GM10266 (cell line): ENCODE measurements around the gene ENKUR.
"Not testable (repeated sequence)": the region's sequence is repeated elsewhere in the genome, so short reads cannot be mapped to it uniquely, and the experiment has no call there.

Experiments
- DNase-seq: peaks from one replicate; pipeline ENCODE4 v3.0.0; 2012; ENCODE audit errors: extremely low spot score
- CTCF ChIP-seq: IDR thresholded peaks from 2 replicates; pipeline ENCODE4 v1.5.1; 2012; ENCODE audit warnings: mild to moderate bottlenecking, low read depth; ENCODE audit not compliant: control insufficient read depth, insufficient read depth; ENCODE audit errors: missing control alignments

Gene ENKUR

DNA sequence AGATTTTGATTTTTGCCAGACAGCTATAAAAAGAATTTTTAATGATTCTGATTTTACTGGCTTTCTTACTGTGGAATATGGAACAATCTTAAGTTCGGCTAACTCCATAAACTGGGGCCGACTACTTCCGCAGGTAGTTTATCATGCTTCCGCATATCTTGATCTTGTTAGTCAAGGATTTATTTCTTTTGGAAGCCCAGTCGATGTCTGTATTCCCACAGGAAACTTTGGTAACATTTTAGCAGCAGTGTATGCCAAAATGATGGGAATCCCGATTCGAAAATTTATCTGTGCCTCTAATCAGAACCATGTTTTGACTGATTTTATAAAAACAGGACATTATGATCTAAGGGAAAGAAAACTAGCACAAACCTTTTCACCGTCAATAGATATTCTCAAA lies 8.6 kb upstream of the ENKUR start:
- TF ChIP-seq CTCF: no peak

DNA sequence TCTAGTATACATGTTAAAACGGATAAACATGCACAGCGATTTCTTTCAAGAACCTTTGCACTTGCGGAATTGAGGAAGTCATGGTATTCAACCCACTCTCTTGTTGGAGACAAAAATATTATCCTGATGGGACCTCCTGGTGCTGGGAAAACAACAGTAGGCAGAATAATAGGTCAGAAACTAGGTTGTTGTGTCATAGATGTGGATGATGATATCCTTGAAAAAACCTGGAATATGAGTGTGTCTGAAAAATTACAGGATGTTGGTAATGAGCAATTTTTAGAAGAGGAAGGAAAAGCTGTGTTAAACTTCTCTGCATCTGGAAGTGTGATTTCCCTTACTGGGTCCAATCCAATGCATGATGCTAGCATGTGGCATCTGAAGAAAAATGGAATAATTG lies 7.3 kb upstream of the ENKUR start:
- no peak for DNase-seq
- no peak for TF ChIP-seq CTCF

More for the DNA sequence above, 8.6 kb upstream of the ENKUR start:
- no peak for DNase-seq

DNA sequence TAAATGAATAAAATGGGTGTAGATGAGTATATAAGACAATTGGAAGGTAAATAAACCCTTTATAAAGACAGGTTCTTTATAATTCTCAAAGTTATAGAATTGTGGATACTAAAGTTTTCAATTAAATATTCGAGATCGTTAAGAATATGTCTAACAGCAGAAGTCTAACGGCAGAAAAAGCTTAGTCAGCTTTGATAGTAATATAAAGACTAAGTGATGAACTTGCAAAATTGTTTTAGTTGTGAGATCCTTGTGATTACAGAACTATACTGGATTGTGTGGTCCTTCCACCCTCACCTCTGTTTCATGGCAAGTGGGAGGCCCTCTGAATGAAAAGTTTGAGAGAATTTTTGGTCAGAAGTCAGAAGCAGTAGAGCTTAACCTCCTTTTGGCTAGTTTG lies 2.7 kb upstream of the ENKUR start:
- TF ChIP-seq CTCF: no peak
- DNase-seq: no peak

DNA sequence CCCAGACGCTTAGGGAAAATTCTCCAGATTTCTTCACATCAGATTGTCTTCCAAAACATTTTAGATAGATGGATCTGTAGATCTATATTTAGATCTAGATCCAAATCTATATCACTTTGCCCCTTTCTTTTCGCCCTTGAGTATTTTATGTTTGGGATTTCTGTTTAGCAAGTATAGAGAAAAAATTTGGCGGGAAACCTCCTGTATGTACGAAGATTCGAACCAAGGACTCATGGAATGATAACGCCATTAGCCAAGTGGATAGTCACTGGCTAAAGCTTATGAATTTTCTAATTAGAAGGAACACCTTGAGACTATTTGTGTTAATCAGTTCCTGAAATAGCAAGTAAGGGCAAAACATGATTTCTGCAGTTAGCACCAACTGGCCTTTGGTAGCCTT lies 1.7 kb upstream of the ENKUR start:
- TF ChIP-seq CTCF: no peak
- no peak for DNase-seq

DNA sequence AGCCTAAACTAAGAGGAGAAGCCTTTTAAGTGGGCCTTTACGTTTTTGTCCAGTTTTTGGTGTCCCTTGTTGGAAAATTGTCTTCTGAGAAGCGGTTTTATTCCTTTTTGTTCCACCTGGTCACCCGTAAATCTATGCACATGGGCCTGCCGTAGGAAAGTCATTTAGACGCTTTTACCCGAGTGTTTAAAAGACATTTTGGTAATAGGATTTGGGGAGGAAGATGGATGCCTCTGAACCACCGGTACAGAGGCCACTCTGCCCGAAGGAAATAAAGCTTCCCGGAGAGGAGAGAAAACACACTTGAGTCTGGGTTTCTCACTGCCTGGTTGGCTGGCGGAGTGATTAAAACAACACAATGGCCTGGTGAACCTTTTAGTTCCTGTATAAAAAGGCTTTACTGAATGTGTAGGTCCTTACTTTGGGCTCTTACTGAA lies 1.2 kb upstream of the ENKUR start:
- no peak for TF ChIP-seq CTCF
- DNase-seq: peak; percentile 24

- peak; percentile 94 for DNase-seq
- no peak for TF ChIP-seq CTCF
These were observed 607 bp upstream of the ENKUR start, which contains the start of gene THNSL1 for GRCh38 chr10:25016376-25017153. Gene THNSL1 (plus strand): TSS chr10:25016612. CDS start chr10:25023224, 6,612 bp downstream.

DNA sequence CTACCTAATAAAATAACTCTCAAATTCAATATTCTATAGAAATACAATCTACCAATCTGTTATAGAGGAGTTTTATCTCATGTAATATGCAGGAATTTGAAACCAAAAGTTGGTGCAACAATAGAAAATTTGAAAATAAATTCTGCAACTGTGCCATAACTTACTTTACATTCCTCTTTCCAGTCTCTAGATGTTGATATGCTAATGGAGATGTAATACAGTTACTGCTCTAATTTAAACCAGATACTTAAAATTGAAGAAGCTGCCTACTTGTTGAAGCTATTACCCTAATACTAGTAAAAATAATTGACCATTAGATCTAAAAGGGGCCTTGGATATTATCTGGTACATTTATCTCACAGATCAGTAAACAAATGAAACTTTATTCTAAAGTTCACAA lies 1.4 kb downstream of the ENKUR start:
- DNase-seq: no peak
- no peak for TF ChIP-seq CTCF

GRCh38 chr10:25011591-25011990 lies 4.4 kb downstream of the ENKUR start:
- DNase-seq: not testable (repeated sequence)
